Hepatocyte (in vitro differentiated cells): ENCODE data around the gene FABP3.

ENCODE experiments used
- EZH2phosphoT487 ChIP-seq: fragments of 200-600 bp; sonication (generic); IDR thresholded peaks from one replicate; pipeline ENCODE4 v1.6.1; 2018; ENCODE audit warnings: antibody characterized with exemption, mild to moderate bottlenecking, low read depth, moderate library complexity; ENCODE audit not compliant: unreplicated experiment, severe bottlenecking
- TF ChIP-seq, protein P1 (sequence below): fragments of 200-600 bp; sonication (generic); IDR thresholded peaks from 2 replicates; pipeline ENCODE4 v1.5.1; 2016; ENCODE audit warnings: antibody characterized with exemption, mild to moderate bottlenecking; ENCODE audit not compliant: poor library complexity

DNA sequence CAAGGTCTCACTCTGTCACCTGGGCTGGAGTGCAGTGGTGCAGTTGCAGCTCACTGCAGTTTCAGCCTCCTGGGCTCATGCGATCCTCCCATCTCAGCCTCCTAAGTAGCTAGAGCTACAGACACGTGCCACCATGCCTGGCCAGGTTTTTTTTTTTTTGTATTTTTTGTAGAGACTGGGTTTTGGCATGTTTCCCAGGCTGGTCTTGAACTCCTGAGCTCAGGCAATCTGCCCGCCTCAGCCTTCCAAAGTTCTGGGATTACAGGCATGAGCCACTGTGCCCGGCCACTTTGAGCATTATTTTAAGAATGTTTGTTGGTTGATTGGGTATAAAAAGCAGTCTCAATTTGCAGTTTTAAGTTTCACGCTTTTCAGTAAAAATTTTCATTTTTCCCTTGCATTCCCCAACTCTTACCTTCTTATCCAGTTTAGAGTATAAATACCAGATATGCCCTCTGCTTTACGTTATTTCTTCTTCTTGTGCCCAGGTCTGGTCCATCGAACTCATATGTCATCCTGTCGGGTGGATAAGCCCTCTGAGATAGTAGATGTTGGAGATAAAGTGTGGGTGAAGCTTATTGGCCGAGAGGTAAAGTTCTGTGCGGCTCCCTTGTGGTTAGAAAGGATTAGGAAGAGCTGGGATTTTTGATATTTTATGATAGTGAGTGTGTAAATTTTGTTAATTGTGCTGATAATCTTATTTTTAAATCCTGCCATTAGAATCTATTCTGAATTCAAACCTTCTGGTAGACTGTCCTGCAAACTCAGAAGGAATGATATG is 36.0 kb downstream of the FABP3 start:
- TF ChIP-seq, protein P1, sequence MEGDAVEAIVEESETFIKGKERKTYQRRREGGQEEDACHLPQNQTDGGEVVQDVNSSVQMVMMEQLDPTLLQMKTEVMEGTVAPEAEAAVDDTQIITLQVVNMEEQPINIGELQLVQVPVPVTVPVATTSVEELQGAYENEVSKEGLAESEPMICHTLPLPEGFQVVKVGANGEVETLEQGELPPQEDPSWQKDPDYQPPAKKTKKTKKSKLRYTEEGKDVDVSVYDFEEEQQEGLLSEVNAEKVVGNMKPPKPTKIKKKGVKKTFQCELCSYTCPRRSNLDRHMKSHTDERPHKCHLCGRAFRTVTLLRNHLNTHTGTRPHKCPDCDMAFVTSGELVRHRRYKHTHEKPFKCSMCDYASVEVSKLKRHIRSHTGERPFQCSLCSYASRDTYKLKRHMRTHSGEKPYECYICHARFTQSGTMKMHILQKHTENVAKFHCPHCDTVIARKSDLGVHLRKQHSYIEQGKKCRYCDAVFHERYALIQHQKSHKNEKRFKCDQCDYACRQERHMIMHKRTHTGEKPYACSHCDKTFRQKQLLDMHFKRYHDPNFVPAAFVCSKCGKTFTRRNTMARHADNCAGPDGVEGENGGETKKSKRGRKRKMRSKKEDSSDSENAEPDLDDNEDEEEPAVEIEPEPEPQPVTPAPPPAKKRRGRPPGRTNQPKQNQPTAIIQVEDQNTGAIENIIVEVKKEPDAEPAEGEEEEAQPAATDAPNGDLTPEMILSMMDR, result no peak
- TF ChIP-seq EZH2phosphoT487, result no peak
